HEK293 (cell line): Measurements from ENCODE around the gene TFDP3.

Experiments used
- CTCF ChIA-PET: fragments of 350-600 bp; formaldehyde crosslinking; extraction: SDS; loops from one replicate; lab custom pipeline; 2021; ENCODE audit warnings: antibody characterized with exemption; lab: Yijun Ruan, JAX
- POLR2A ChIA-PET: fragments of 300-600 bp; formaldehyde crosslinking; extraction: SDS; loops from one replicate; lab custom pipeline; 2020; ENCODE audit warnings: antibody characterized with exemption, inconsistent platforms; lab: Yijun Ruan, JAX
- H3K27ac ChIP-seq: fragments of 200-500 bp; sonication (Bioruptor generic); 2 replicates; pipeline ENCODE4 v1.5.1; 2014; ENCODE audit warnings: low read depth, low read length, control low read depth, inconsistent platforms; ENCODE audit errors: extremely low read depth
- H3K36me3 ChIP-seq, 2 experiments: fragments of 200-500 bp in 1 of 2; sonication (Bioruptor generic) in 1 of 2; 1 replicate in 1 of 2; 2 replicates in 1 of 2; pipeline ENCODE4 v1.5.1; 2014 to 2017; ENCODE audit warnings: inconsistent platforms in 2 of 2, low read length in 2 of 2; ENCODE audit not compliant: control insufficient read depth in 2 of 2, insufficient read depth in 1 of 2
- H3K4me1 ChIP-seq: fragments of 200-500 bp; sonication (Bioruptor generic); 2 replicates; pipeline ENCODE4 v1.5.1; 2014; ENCODE audit warnings: mild to moderate bottlenecking, low read length, inconsistent platforms; ENCODE audit not compliant: control insufficient read depth, insufficient read depth
- H3K4me3 ChIP-seq: 2 replicates; pipeline ENCODE4 v1.5.1; 2011; ENCODE audit warnings: low read depth, mild to moderate bottlenecking, control low read depth, low read length, moderate library complexity
- H3K9me3 ChIP-seq: fragments of 200-500 bp; sonication (Bioruptor generic); 2 replicates; pipeline ENCODE4 v1.5.1; 2014; ENCODE audit warnings: low read depth, low read length, inconsistent platforms; ENCODE audit not compliant: control insufficient read depth, insufficient read depth
- ELK4 ChIP-seq: IDR thresholded peaks from 2 replicates; pipeline ENCODE4 v1.6.1; 2011; ENCODE audit warnings: mild to moderate bottlenecking, low read depth, low read length, borderline replicate concordance
- IKZF3 ChIP-seq: fragments of 450-650 bp; IDR thresholded peaks from 2 replicates; pipeline ENCODE4 v1.5.0; 2018; ENCODE audit warnings: missing biosample characterization, mild to moderate bottlenecking, missing genetic modification characterization, moderate library complexity
- MYNN ChIP-seq: fragments of 450-650 bp; formaldehyde crosslinking; IDR thresholded peaks from 2 replicates; pipeline ENCODE4 v1.5.1; 2016; ENCODE audit warnings: missing biosample characterization, missing genetic modification characterization, borderline replicate concordance
- OVOL3 ChIP-seq: fragments of 450-650 bp; formaldehyde crosslinking; IDR thresholded peaks from 2 replicates; pipeline ENCODE4 v1.5.1; 2016; ENCODE audit warnings: missing biosample characterization, missing genetic modification characterization
- PRDM1 ChIP-seq: fragments of 450-650 bp; formaldehyde crosslinking; IDR thresholded peaks from 2 replicates; pipeline ENCODE4; 2016; ENCODE audit warnings: missing biosample characterization, missing genetic modification characterization
- PRDM10 ChIP-seq: fragments of 450-650 bp; formaldehyde crosslinking; IDR thresholded peaks from 2 replicates; pipeline ENCODE4 v1.5.1; 2016; ENCODE audit warnings: missing biosample characterization, missing genetic modification characterization
- SALL2 ChIP-seq: fragments of 450-650 bp; formaldehyde crosslinking; IDR thresholded peaks from 2 replicates; pipeline ENCODE4 v1.5.0; 2017; ENCODE audit warnings: missing biosample characterization, mild to moderate bottlenecking, missing genetic modification characterization, borderline replicate concordance
- SCRT1 ChIP-seq: fragments of 450-650 bp; formaldehyde crosslinking; IDR thresholded peaks from 2 replicates; pipeline ENCODE4 v1.5.1; 2016; ENCODE audit warnings: missing biosample characterization, missing genetic modification characterization, borderline replicate concordance
- SETDB1 ChIP-seq: IDR thresholded peaks from one replicate; pipeline ENCODE4 v1.6.1; 2017; ENCODE audit warnings: mild to moderate bottlenecking, low read length, moderate library complexity, mixed read lengths; ENCODE audit not compliant: insufficient read length
- TSHZ1 ChIP-seq: fragments of 450-650 bp; formaldehyde crosslinking; IDR thresholded peaks from 2 replicates; pipeline ENCODE4 v1.5.1; 2016; ENCODE audit warnings: missing biosample characterization, missing genetic modification characterization, borderline replicate concordance
- ZBTB17 ChIP-seq: fragments of 450-650 bp; formaldehyde crosslinking; IDR thresholded peaks from 2 replicates; pipeline ENCODE4 v1.5.1; 2016; ENCODE audit warnings: missing biosample characterization, missing genetic modification characterization
- ZBTB26 ChIP-seq: fragments of 450-650 bp; formaldehyde crosslinking; optimal IDR thresholded peaks from 2 replicates; pipeline ENCODE3; 2016; ENCODE audit warnings: missing biosample characterization, mild to moderate bottlenecking, missing genetic modification characterization
- ZBTB6 ChIP-seq: fragments of 450-650 bp; formaldehyde crosslinking; IDR thresholded peaks from 2 replicates; pipeline ENCODE4 v1.5.1; 2017; ENCODE audit warnings: missing biosample characterization, missing genetic modification characterization
- ZEB2 ChIP-seq: fragments of 450-650 bp; formaldehyde crosslinking; IDR thresholded peaks from 2 replicates; pipeline ENCODE4 v1.5.1; 2016; ENCODE audit warnings: missing biosample characterization, missing genetic modification characterization
- ZIC2 ChIP-seq: fragments of 450-650 bp; formaldehyde crosslinking; IDR thresholded peaks from 2 replicates; pipeline ENCODE4 v1.5.1; 2016; ENCODE audit warnings: missing biosample characterization, missing genetic modification characterization
- ZNF184 ChIP-seq: fragments of 450-650 bp; IDR thresholded peaks from 2 replicates; pipeline ENCODE4 v1.5.1; 2018; ENCODE audit warnings: missing biosample characterization, mild to moderate bottlenecking, missing genetic modification characterization
- ZNF501 ChIP-seq: fragments of 450-650 bp; formaldehyde crosslinking; IDR thresholded peaks from 2 replicates; pipeline ENCODE4 v1.5.1; 2016; ENCODE audit warnings: missing biosample characterization, missing genetic modification characterization
- ZNF513 ChIP-seq: fragments of 450-650 bp; IDR thresholded peaks from 2 replicates; pipeline ENCODE4 v1.5.1; 2018; ENCODE audit warnings: missing biosample characterization, missing genetic modification characterization
- ZNF544 ChIP-seq: fragments of 450-650 bp; formaldehyde crosslinking; IDR thresholded peaks from 2 replicates; pipeline ENCODE4 v1.5.0; 2017; ENCODE audit warnings: missing biosample characterization, missing genetic modification characterization
- ZNF610 ChIP-seq: fragments of 450-650 bp; formaldehyde crosslinking; IDR thresholded peaks from 2 replicates; pipeline ENCODE4 v1.5.1; 2016; ENCODE audit warnings: missing biosample characterization, missing genetic modification characterization, borderline replicate concordance
- ZNF621 ChIP-seq: fragments of 450-650 bp; formaldehyde crosslinking; IDR thresholded peaks from 2 replicates; pipeline ENCODE4 v1.5.1; 2017; ENCODE audit warnings: missing biosample characterization, missing genetic modification characterization
- ZNF623 ChIP-seq: fragments of 450-650 bp; formaldehyde crosslinking; IDR thresholded peaks from 2 replicates; pipeline ENCODE4 v1.5.1; 2016; ENCODE audit warnings: missing biosample characterization, missing genetic modification characterization
- ZNF701 ChIP-seq: fragments of 450-650 bp; formaldehyde crosslinking; IDR thresholded peaks from 2 replicates; pipeline ENCODE4 v1.5.1; 2016; ENCODE audit warnings: missing biosample characterization, missing genetic modification characterization
- ZNF785 ChIP-seq: fragments of 450-650 bp; formaldehyde crosslinking; IDR thresholded peaks from 2 replicates; pipeline ENCODE4 v1.5.1; 2016; ENCODE audit warnings: missing biosample characterization, missing genetic modification characterization
- ZNF843 ChIP-seq: fragments of 450-650 bp; formaldehyde crosslinking; IDR thresholded peaks from 2 replicates; pipeline ENCODE4 v1.5.1; 2016; ENCODE audit warnings: missing biosample characterization, missing genetic modification characterization

TFDP3 gene

GRCh38 chrX:133185119-133185518 lies 33.0 kb downstream of the TFDP3 start (continued):
- TF ChIP-seq ELK4: no peak
- no peak for TF ChIP-seq ZIC2 (tag by site-specific recombination)
- TF ChIP-seq TSHZ1: no peak
- TF ChIP-seq SCRT1: no peak
- no peak for TF ChIP-seq ZNF501 (tag by site-specific recombination)
- TF ChIP-seq SETDB1: no peak
- TF ChIP-seq SALL2 (tag by site-specific recombination): no peak
- TF ChIP-seq ZNF623 (tag by site-specific recombination): no peak
- TF ChIP-seq ZNF513 (tag by site-specific recombination): no peak
- TF ChIP-seq ZBTB26: no peak
- no peak for TF ChIP-seq ZBTB17 (tag by site-specific recombination)

- POLR2A ChIA-PET: no interaction called here
Observed at GRCh38 chrX:133183806-133184205, 34.3 kb downstream of the TFDP3 start.

More at GRCh38 chrX:133183806-133184205, 34.3 kb downstream of the TFDP3 start:
- TF ChIP-seq OVOL3 (tag by site-specific recombination) (no peak), PRDM1 (tag by site-specific recombination) (no peak), ZNF701 (tag by site-specific recombination) (no peak), ZNF843 (no peak), ZNF184 (tag by site-specific recombination) (no peak), ZBTB6 (no peak), MYNN (tag by site-specific recombination) (no peak), ZEB2 (tag by site-specific recombination) (no peak), ZNF785 (tag by site-specific recombination) (no peak), IKZF3 (tag by site-specific recombination) (no peak), PRDM10 (no peak), ZNF621 (tag by site-specific recombination) (no peak), ZNF610 (tag by site-specific recombination) (no peak), ZNF544 (tag by site-specific recombination) (no peak)
- CTCF ChIA-PET: no interaction called here
- no peaks in the 10 kb centered on the region; the same call in 1 of the 2 replicates for H3K9me3 ChIP-seq
- no peaks in the 10 kb centered on the region for H3K4me1 ChIP-seq
- H3K36me3 ChIP-seq: no peaks in the 10 kb centered on the region
- no peak overlapping the region for H3K27ac ChIP-seq
- no peak overlapping the region for H3K4me3 ChIP-seq
